PC-9 (cell line): ENCODE data around the gene SLC10A7.

Experiments
- EZH2 ChIP-seq: fragments of 200-600 bp; sonication (generic); IDR thresholded peaks from 2 replicates; pipeline ENCODE4 v1.8.0; 2017; ENCODE audit warnings: antibody characterized with exemption, low read depth
- TF ChIP-seq, protein P1 (sequence below): fragments of 200-600 bp; sonication (generic); conservative IDR thresholded peaks from 2 replicates; pipeline ENCODE4 v1.6.1; 2017; ENCODE audit warnings: mixed run types, antibody characterized with exemption, mild to moderate bottlenecking, moderate library complexity

DNA sequence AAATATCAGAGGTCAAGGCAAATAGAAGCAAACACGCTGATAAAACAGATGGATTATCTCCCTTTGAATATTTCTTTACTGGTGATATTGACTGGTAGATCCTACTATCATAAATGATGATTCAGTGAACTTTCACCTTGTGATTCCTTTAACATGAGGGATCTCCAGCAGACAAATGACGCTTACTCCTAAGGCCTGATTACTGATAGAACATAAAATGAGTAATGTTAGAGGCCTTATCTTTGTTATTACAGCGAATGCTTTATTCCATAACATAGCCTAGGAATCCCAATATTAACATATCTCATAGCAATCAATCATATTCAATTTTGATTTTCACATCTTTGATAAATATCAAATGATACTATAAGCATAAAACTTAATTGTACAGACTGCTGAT lies 152.3 kb downstream of the SLC10A7 start:
- TF ChIP-seq EZH2: no peak
- TF ChIP-seq, protein P1, sequence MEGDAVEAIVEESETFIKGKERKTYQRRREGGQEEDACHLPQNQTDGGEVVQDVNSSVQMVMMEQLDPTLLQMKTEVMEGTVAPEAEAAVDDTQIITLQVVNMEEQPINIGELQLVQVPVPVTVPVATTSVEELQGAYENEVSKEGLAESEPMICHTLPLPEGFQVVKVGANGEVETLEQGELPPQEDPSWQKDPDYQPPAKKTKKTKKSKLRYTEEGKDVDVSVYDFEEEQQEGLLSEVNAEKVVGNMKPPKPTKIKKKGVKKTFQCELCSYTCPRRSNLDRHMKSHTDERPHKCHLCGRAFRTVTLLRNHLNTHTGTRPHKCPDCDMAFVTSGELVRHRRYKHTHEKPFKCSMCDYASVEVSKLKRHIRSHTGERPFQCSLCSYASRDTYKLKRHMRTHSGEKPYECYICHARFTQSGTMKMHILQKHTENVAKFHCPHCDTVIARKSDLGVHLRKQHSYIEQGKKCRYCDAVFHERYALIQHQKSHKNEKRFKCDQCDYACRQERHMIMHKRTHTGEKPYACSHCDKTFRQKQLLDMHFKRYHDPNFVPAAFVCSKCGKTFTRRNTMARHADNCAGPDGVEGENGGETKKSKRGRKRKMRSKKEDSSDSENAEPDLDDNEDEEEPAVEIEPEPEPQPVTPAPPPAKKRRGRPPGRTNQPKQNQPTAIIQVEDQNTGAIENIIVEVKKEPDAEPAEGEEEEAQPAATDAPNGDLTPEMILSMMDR: no peak
